ENCODE results near the gene LHPP. TPM values are rescaled to one million over a fixed set of nuclear protein-coding genes. Genes with fewer than 3 reads are reported as not detected.

The LHPP gene
- total and polyA plus RNA-seq, 11 donors, result 5.6 to 23.5 (median 13.2) TPM

GRCh38 chr10:124558339-124559321 lies 97.0 kb downstream of the LHPP start:
- Histone ChIP-seq H3K27ac (peak overlapping the region in 8 of 12 donors; percentile 18 to 90 (median 86)), H3K27me3 (no peaks in the 10 kb centered on the region), H3K36me3 (no peaks in the 10 kb centered on the region), H3K4me1 (peaks cover 18 to 43% (median 32%) of the 10 kb centered on the region in 12 donors), H3K9me3 (peaks cover 0 to 3% (median 0%) of the 10 kb centered on the region in 12 donors), H3K4me3 (no peak overlapping the region)
- DNase-seq, result peak in 3 of 5 donors; percentile 19 to 30 (median 22)
- no peak for TF ChIP-seq CTCF (IDR thresholded peaks at IDR 0.05)
- TF ChIP-seq POLR2A (IDR thresholded peaks at IDR 0.05), result no peak
- no peak for ATAC-seq
- 88 to 92% (median 89%) methylated on average over 22 to 23 of the region's 23 CpGs for WGBS, 4 donors
- intact Hi-C loops (cut with DNase I), result loop anchor here in 1 of 10 donors (5.0 kb wide), 1 partner anchor 64 kb away; no protein-coding TSS in a partner anchor

- 79 to 93% (median 88%) methylated on average over 8 to 11 of the region's 11 CpGs for WGBS, 4 donors
- intact Hi-C loops (cut with DNase I), result loop anchor here in 5 of 10 donors (2.0 to 10.0 kb wide), 4 partner anchors 55 to 67 kb away; no protein-coding TSS in a partner anchor
- ATAC-seq, result no peak
These were observed 97.9 kb downstream of the LHPP start for GRCh38 chr10:124559372-124560132.

GRCh38 chr10:124560377-124561105 lies 98.9 kb downstream of the LHPP start:
- Histone ChIP-seq H3K36me3 (no peaks in the 10 kb centered on the region), H3K4me3 (peak overlapping the region in 1 of 12 donors; percentile 5), H3K27me3 (no peaks in the 10 kb centered on the region), H3K27ac (peak overlapping the region; percentile 56 to 90 (median 85)), H3K4me1 (peaks cover 19 to 49% (median 36%) of the 10 kb centered on the region in 12 donors), H3K9me3 (peaks cover 0 to 3% (median 0%) of the 10 kb centered on the region in 12 donors)
- DNase-seq (peak; percentile 70 to 91 (median 79)), ATAC-seq (peak; percentile 90 to 95 (median 94))
- WGBS, 4 donors, result 19 to 34% (median 27%) methylated on average over 14 to 18 of the region's 18 CpGs
- intact Hi-C loops (cut with DNase I), result loop anchor here in 4 of 10 donors (2.0 to 10.0 kb wide), 4 partner anchors 54 to 66 kb away; no protein-coding TSS in a partner anchor
- no peak for TF ChIP-seq CTCF (IDR thresholded peaks at IDR 0.05)
- no peak for TF ChIP-seq POLR2A (IDR thresholded peaks at IDR 0.05)

More at GRCh38 chr10:124559372-124560132, 97.9 kb downstream of the LHPP start:
- Histone ChIP-seq H3K27me3 (no peaks in the 10 kb centered on the region), H3K4me1 (peaks cover 18 to 43% (median 32%) of the 10 kb centered on the region in 12 donors), H3K27ac (peak overlapping the region; percentile 56 to 90 (median 85)), H3K9me3 (peaks cover 0 to 3% (median 0%) of the 10 kb centered on the region in 12 donors), H3K36me3 (no peaks in the 10 kb centered on the region), H3K4me3 (no peak overlapping the region)
- DNase-seq, result peak in 3 of 5 donors; percentile 20 to 29 (median 24)
- TF ChIP-seq CTCF (IDR thresholded peaks at IDR 0.05), result no peak
- no peak for TF ChIP-seq POLR2A (IDR thresholded peaks at IDR 0.05)

Data from heart left ventricle (tissue), 16 donors.